K562 (cell line): ENCODE measurements around the gene CMTM8. TPM values are rescaled to one million over a fixed set of nuclear protein-coding genes. Genes with fewer than 3 reads are reported as not detected.

Experiments
- ATAC-seq: fragments of 200-7000 bp; cut with Tn5 transposase; 3 replicates; pipeline ENCODE4 v1.9.1; 2020; ENCODE audit warnings: moderate library complexity
- BruUV-seq: library from RNA; stranded (reverse); fragments of 400-500 nt; replicated peaks from 2 replicates; lab custom pipeline; 2021; lab: Mats Ljungman, UMichigan
- CTCF ChIA-PET: fragments of 300-600 bp; formaldehyde crosslinking; extraction: SDS; loops from one replicate; lab custom pipeline; 2021; ENCODE audit warnings: low intra/inter-chr PET ratio; lab: Yijun Ruan, JAX
- POLR2A ChIA-PET: fragments of 300-600, 350-650 bp; sonication (Branson Sonifier 250); formaldehyde crosslinking; extraction: SDS; loops from one replicate; lab custom pipeline; 2021; ENCODE audit warnings: antibody characterized with exemption, inconsistent platforms; lab: Yijun Ruan, JAX
- DNase-seq, 4 experiments: peaks; one replicate each; pipeline versions ENCODE4 v3.0.0 to v3.0.0-alpha.2; 2011 to 2018; ENCODE audit warnings: low spot score in 3 of 4, mixed read lengths in 3 of 4; ENCODE audit errors: extremely low read depth in 1 of 4
- FAIRE-seq: peaks from 2 replicates; lab custom pipeline; 2011; peaks lifted over from hg19 to GRCh38; lab: Jason Lieb, UNC
- H2AFZ ChIP-seq: 2 replicates; pipeline ENCODE4 v1.6.0; 2011; ENCODE audit warnings: low read depth, low read length, control low read depth, inconsistent platforms
- H3K27ac ChIP-seq: fragments of 200-600 bp; 3 replicates; pipeline ENCODE4 v1.8.0; 2011; ENCODE audit warnings: low read depth, mild to moderate bottlenecking, control low read depth, inconsistent platforms, low read length, moderate library complexity, mixed read lengths; ENCODE audit errors: extremely low read depth
- H3K27me3 ChIP-seq, 2 experiments: fragments of 300-600 bp in 1 of 2; 2 replicates in 1 of 2; 3 replicates in 1 of 2; pipeline versions ENCODE4 v1.6.0 to v1.8.0; 2011; ENCODE audit warnings: inconsistent platforms in 2 of 2, low read length in 2 of 2, mild to moderate bottlenecking in 1 of 2, mixed read lengths in 1 of 2, moderate library complexity in 1 of 2; ENCODE audit not compliant: control insufficient read depth in 2 of 2, insufficient read depth in 2 of 2
- H3K36me3 ChIP-seq: fragments of 300-600 bp; 3 replicates; pipeline ENCODE4 v1.8.0; 2011; ENCODE audit warnings: mild to moderate bottlenecking, low read length, inconsistent platforms; ENCODE audit not compliant: control insufficient read depth, insufficient read depth
- H3K4me1 ChIP-seq, 2 experiments: fragments of 200-600 bp in 1 of 2; replicated peaks in 1 of 2; 2 replicates in 1 of 2; 3 replicates in 1 of 2; pipeline versions ENCODE4 v1.5.1 to v1.8.0; 2011; ENCODE audit warnings: inconsistent platforms in 2 of 2, low read length in 2 of 2, mild to moderate bottlenecking in 1 of 2, mixed read lengths in 1 of 2, moderate library complexity in 1 of 2; ENCODE audit not compliant: control insufficient read depth in 2 of 2, insufficient read depth in 2 of 2
- H3K4me2 ChIP-seq: 2 replicates; pipeline ENCODE4 v1.6.1; 2011; ENCODE audit warnings: low read length, control low read depth, inconsistent platforms, mixed read lengths; ENCODE audit not compliant: insufficient read depth
- H3K4me3 ChIP-seq: fragments of 200-600 bp; sonication (generic), shearing (Covaris generic); 2 replicates; pipeline ENCODE4 v1.5.1; 2016; ENCODE audit warnings: control low read depth, inconsistent platforms
- H3K79me2 ChIP-seq: fragments of 200-600 bp; 3 replicates; pipeline ENCODE4 v1.8.0; 2011; ENCODE audit warnings: low read length, inconsistent platforms; ENCODE audit not compliant: control insufficient read depth, insufficient read depth
- H3K9ac ChIP-seq, 2 experiments: 2 replicates each; pipeline versions ENCODE4 v1.6.0 to v1.6.1; 2011; ENCODE audit warnings: low read depth in 2 of 2, low read length in 2 of 2, control low read depth in 1 of 2, inconsistent platforms in 1 of 2, mild to moderate bottlenecking in 1 of 2, mixed read lengths in 1 of 2; ENCODE audit not compliant: insufficient read depth in 1 of 2
- H3K9me1 ChIP-seq: one replicate; pipeline ENCODE4 v1.6.0; 2011; ENCODE audit warnings: inconsistent platforms, mild to moderate bottlenecking, low read length, moderate library complexity; ENCODE audit not compliant: control insufficient read depth, insufficient read depth
- H3K9me3 ChIP-seq: replicated peaks from 2 replicates; pipeline ENCODE4 v1.5.1; 2011; ENCODE audit warnings: low read depth, low read length, inconsistent platforms; ENCODE audit not compliant: control insufficient read depth, insufficient read depth
- H4K20me1 ChIP-seq: replicated peaks from 2 replicates; pipeline ENCODE4 v1.6.1; 2011; ENCODE audit warnings: low read length, inconsistent platforms, mixed read lengths; ENCODE audit not compliant: control insufficient read depth, insufficient read depth
- MEF2D ChIP-seq: conservative IDR thresholded peaks from 2 replicates; pipeline ENCODE4 v1.6.1; 2016; ENCODE audit warnings: low read depth, missing genetic modification characterization, missing compliant biosample characterization
- NCOA2 ChIP-seq, 2 experiments: fragments of 450-650 bp; IDR thresholded peaks; 2 replicates each; pipeline ENCODE4 v1.6.1; 2018; ENCODE audit warnings: mild to moderate bottlenecking in 2 of 2, moderate library complexity in 1 of 2; ENCODE audit not compliant: partially characterized antibody in 2 of 2
- PCBP1 ChIP-seq: fragments of 200-400 bp; formaldehyde crosslinking; IDR thresholded peaks from 2 replicates; pipeline ENCODE4 v1.6.1; 2018; ENCODE audit warnings: mild to moderate bottlenecking, low read depth, low read length; ENCODE audit not compliant: poor library complexity, severe bottlenecking
- ZNF318 ChIP-seq, 2 experiments: fragments of 450-650 bp; IDR thresholded peaks; 2 replicates each; pipeline ENCODE4 v1.6.1; 2016; ENCODE audit warnings: mild to moderate bottlenecking in 2 of 2, borderline replicate concordance in 1 of 2, low read depth in 1 of 2, moderate library complexity in 1 of 2
- WGBS: fragments of 100-300 bp; shearing (Covaris generic); methylation state at CpG from one replicate; pipeline ENCODE4 v1.1.6; 2016; ENCODE audit warnings: low coverage, mixed read lengths; ENCODE audit not compliant: insufficient coverage; ENCODE audit errors: missing lambda C conversion rate; 5-methylcytosine and 5-hydroxymethylcytosine counted together
- in situ Hi-C: fragments of 300-500 bp; cut with MboI; formaldehyde crosslinking; loops from 4 replicates; pipeline ENCODE4 v1.15.0; 2018; ENCODE audit warnings: inconsistent platforms, mixed read lengths
- intact Hi-C: fragments of 100-400 bp; cut with micrococcal nuclease; formaldehyde crosslinking; loops from 2 replicates; pipeline ENCODE4 v1.14.2; 2022
- polyA plus RNA-seq, 8 experiments: library from polyadenylated mRNA; depleted of rRNA in 4 of 8; stranded (reverse) in 5 of 8; unstranded in 3 of 8; fragments of >200 nt; fragmentation: Nextera tagmentation in 2 of 8; fragmentation: Illumina TruSeq in 1 of 8; extraction: Ambion mirVana in 2 of 8; extraction: Trizol in 1 of 8; gene quantifications; 2 replicates each; pipeline versions ENCODE4 v1.2.1 to v1.2.3, GENCODE V29; 2011 to 2014; ENCODE audit warnings: inconsistent platforms in 1 of 8, missing spikeins in 1 of 8
- total RNA-seq, 7 experiments: library from RNA; depleted of rRNA in 6 of 7; stranded (reverse); fragments of >200 nt in 6 of 7; fragmentation: Illumina TruSeq in 2 of 7; extraction: Trizol in 2 of 7; gene quantifications; 2 replicates each; pipeline versions ENCODE4 v1.2.1 to v1.2.3, GENCODE V29; 2011 to 2021; ENCODE audit warnings: low replicate concordance in 1 of 7

The CMTM8 gene
- total and polyA plus RNA-seq, 9 of the 15 experiments (the other 6 are each of a cell fraction or from before 2014, with no cell fraction given) = not detected

- H3K9me1 ChIP-seq = no peaks in the 10 kb centered on the region
- TF ChIP-seq ZNF318 (IDR thresholded peaks at IDR 0.05; ENCODE audit: borderline replicate concordance in 1 of 2, low read depth in 1 of 2) = no peak
- TF ChIP-seq NCOA2 (IDR thresholded peaks at IDR 0.05; ENCODE audit: partially characterized antibody in 2 of 2) = no peak
- TF ChIP-seq MEF2D (tag) = no peak
- peak; percentile 29 for TF ChIP-seq PCBP1
- H3K27ac ChIP-seq = no peak overlapping the region
- H4K20me1 ChIP-seq = no peaks in the 10 kb centered on the region; the same call in 1 of the 2 replicates
- no peak for DNase-seq
- in situ Hi-C loops = no loop called here
- intact Hi-C loops = no loop called here
- no peaks in the 10 kb centered on the region for H3K79me2 ChIP-seq
- H3K27me3 ChIP-seq = peaks cover 24 to 35% of the 10 kb centered on the region in 2 experiments; a peak in 4 of 5 replicates
- ChIA-PET CTCF (no interaction called here), POLR2A (no interaction called here)
- H3K9me3 ChIP-seq = no peaks in the 10 kb centered on the region
- FAIRE-seq = no peak
- BruUV-seq = no TSS peak
- H3K36me3 ChIP-seq = no peaks in the 10 kb centered on the region
- H3K4me1 ChIP-seq = peaks cover 0 to 6% of the 10 kb centered on the region in 2 experiments; a peak in 1 of 5 replicates
- WGBS = 25% methylated on average over 35 of the region's 41 CpGs
- H3K4me3 ChIP-seq = no peak overlapping the region
- no peak overlapping the region for H2AFZ ChIP-seq
- ATAC-seq = no peak
- no peak overlapping the region for H3K4me2 ChIP-seq
- no peak overlapping the region for H3K9ac ChIP-seq
Measured at GRCh38 chr3:32401556-32402081, 163.1 kb downstream of the CMTM8 start.
